WTC11 (cell line): ENCODE measurements around the gene VAMP2. TPM values are rescaled to one million over a fixed set of nuclear protein-coding genes. Genes with fewer than 3 reads are reported as not detected.

Experiments used
- ESRRA ChIP-seq: sonication (generic); formaldehyde crosslinking; IDR thresholded peaks from 2 replicates; pipeline ENCODE4 v1.8.1; 2022; ENCODE audit warnings: mild to moderate bottlenecking, missing genetic modification reagents, borderline replicate concordance
- FOXK1 ChIP-seq: sonication (generic); formaldehyde crosslinking; IDR thresholded peaks from 2 replicates; pipeline ENCODE4 v1.8.0; 2022; ENCODE audit warnings: mild to moderate bottlenecking, moderate library complexity, missing genetic modification reagents
- HMGA2 ChIP-seq: fragments of 250-450 bp; sonication (Bioruptor Pico); IDR thresholded peaks from 2 replicates; pipeline ENCODE4 v1.4.0; 2021; ENCODE audit warnings: mild to moderate bottlenecking, moderate library complexity
- IRF2 ChIP-seq: sonication (generic); formaldehyde crosslinking; IDR thresholded peaks from 2 replicates; pipeline ENCODE4 v1.8.0; 2022; ENCODE audit warnings: low read depth, missing genetic modification reagents, borderline replicate concordance
- NR1H2 ChIP-seq: sonication (generic); formaldehyde crosslinking; IDR thresholded peaks from 2 replicates; pipeline ENCODE4 v1.9.0; 2021; ENCODE audit warnings: mild to moderate bottlenecking, moderate library complexity, missing genetic modification reagents
- OVOL2 ChIP-seq: fragments of 250-450 bp; sonication (Bioruptor Pico); IDR thresholded peaks from 2 replicates; pipeline ENCODE4 v1.9.0; 2021; ENCODE audit warnings: mild to moderate bottlenecking, borderline replicate concordance
- RELA ChIP-seq: sonication (generic); formaldehyde crosslinking; IDR thresholded peaks from 2 replicates; pipeline ENCODE4 v1.8.1; 2022; ENCODE audit warnings: missing genetic modification reagents, mild to moderate bottlenecking, borderline replicate concordance
- ZNF138 ChIP-seq: sonication (generic); formaldehyde crosslinking; conservative IDR thresholded peaks from 2 replicates; pipeline ENCODE4 v1.8.1; 2022; ENCODE audit warnings: mild to moderate bottlenecking, moderate library complexity, missing genetic modification reagents
- ZNF232 ChIP-seq: sonication (generic); formaldehyde crosslinking; IDR thresholded peaks from 2 replicates; pipeline ENCODE4 v1.8.0; 2022; ENCODE audit warnings: mild to moderate bottlenecking, missing genetic modification reagents
- ZNF423 ChIP-seq: fragments of 250-450 bp; sonication (Bioruptor Pico); IDR thresholded peaks from 2 replicates; pipeline ENCODE4 v2.1.2; 2022; ENCODE audit warnings: mild to moderate bottlenecking, moderate library complexity
- ZNF671 ChIP-seq: fragments of 250-450 bp; sonication (Bioruptor Pico); IDR thresholded peaks from 2 replicates; pipeline ENCODE4 v1.8.0; 2021; ENCODE audit warnings: mild to moderate bottlenecking
- total RNA-seq: library from RNA; stranded (reverse); gene quantifications from 3 replicates; pipeline ENCODE4 v1.2.3, GENCODE V29; 2021
- TF ChIP-seq, protein P1 (sequence below): sonication (generic); formaldehyde crosslinking; IDR thresholded peaks from 2 replicates; pipeline ENCODE4 v1.8.1; 2022; ENCODE audit warnings: missing genetic modification reagents, borderline replicate concordance
- TF ChIP-seq, protein P2 (sequence below): fragments of 250-450 bp; sonication (Bioruptor Pico); IDR thresholded peaks from 2 replicates; pipeline ENCODE4 v2.1.2; 2022; ENCODE audit warnings: mild to moderate bottlenecking, moderate library complexity
- TF ChIP-seq, protein P3 (sequence below): sonication (generic); formaldehyde crosslinking; IDR thresholded peaks from 2 replicates; pipeline ENCODE4 v1.8.0; 2022; ENCODE audit warnings: mild to moderate bottlenecking, missing genetic modification reagents
- TF ChIP-seq, protein P4 (sequence below): sonication (generic); formaldehyde crosslinking; IDR thresholded peaks from 2 replicates; pipeline ENCODE4 v1.8.0; 2023; ENCODE audit warnings: mild to moderate bottlenecking, missing genetic modification reagents
- TF ChIP-seq, protein P5 (sequence below): sonication (generic); formaldehyde crosslinking; IDR thresholded peaks from 2 replicates; pipeline ENCODE4 v1.8.1; 2022; ENCODE audit warnings: mild to moderate bottlenecking, missing genetic modification reagents, moderate library complexity, borderline replicate concordance
- TF ChIP-seq, protein P6 (sequence below): sonication (generic); formaldehyde crosslinking; IDR thresholded peaks from 2 replicates; pipeline ENCODE4 v1.8.1; 2023; ENCODE audit warnings: mild to moderate bottlenecking, missing genetic modification reagents, borderline replicate concordance
- TF ChIP-seq, protein P7 (sequence below): fragments of 250-450 bp; sonication (Bioruptor Pico); IDR thresholded peaks from 2 replicates; pipeline ENCODE4 v1.8.0; 2021; ENCODE audit warnings: mild to moderate bottlenecking
- TF ChIP-seq, protein P8 (sequence below): fragments of 250-450 bp; sonication (Bioruptor Pico); IDR thresholded peaks from 2 replicates; pipeline ENCODE4 v1.9.0; 2021; ENCODE audit warnings: mild to moderate bottlenecking
- TF ChIP-seq, protein P9 (sequence below): sonication (generic); formaldehyde crosslinking; IDR thresholded peaks from 2 replicates; pipeline ENCODE4 v1.8.1; 2023; ENCODE audit warnings: mild to moderate bottlenecking, moderate library complexity, missing genetic modification reagents

VAMP2 gene
- total RNA-seq, 1 experiment from 2014 or later, result 27.4 TPM

DNA sequence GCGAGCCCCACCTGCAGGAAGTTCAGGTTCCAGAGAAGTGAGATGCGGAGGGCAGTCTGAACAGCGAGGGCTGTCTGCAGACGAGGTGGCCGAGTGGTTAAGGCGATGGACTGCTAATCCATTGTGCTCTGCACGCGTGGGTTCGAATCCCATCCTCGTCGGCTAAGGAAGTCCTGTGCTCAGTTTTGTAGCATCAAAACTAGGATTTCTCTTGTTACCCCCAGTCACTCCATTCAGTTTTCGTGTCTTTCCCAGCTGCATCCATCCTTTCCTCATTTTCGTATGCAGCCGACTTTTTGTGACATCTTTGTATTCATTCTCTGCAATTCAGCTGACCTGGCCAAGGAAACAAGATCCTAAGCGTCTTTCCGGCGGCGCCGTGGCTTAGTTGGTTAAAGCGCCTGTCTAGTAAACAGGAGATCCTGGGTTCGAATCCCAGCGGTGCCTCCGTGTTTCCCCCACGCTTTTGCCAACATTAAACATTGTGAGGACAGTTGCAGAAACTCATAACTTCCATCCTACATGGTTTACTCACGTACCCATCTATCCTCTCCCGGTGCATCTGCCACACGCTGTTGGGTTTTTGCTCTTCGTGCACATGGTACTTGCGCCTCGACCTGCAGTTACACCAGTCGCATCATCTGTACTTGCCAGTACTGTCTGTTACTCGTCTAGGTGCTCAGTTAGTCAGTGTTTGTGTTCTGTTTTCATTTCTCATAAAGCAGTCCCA is 24.2 kb upstream of the VAMP2 start (continued):
- TF ChIP-seq, protein P1, sequence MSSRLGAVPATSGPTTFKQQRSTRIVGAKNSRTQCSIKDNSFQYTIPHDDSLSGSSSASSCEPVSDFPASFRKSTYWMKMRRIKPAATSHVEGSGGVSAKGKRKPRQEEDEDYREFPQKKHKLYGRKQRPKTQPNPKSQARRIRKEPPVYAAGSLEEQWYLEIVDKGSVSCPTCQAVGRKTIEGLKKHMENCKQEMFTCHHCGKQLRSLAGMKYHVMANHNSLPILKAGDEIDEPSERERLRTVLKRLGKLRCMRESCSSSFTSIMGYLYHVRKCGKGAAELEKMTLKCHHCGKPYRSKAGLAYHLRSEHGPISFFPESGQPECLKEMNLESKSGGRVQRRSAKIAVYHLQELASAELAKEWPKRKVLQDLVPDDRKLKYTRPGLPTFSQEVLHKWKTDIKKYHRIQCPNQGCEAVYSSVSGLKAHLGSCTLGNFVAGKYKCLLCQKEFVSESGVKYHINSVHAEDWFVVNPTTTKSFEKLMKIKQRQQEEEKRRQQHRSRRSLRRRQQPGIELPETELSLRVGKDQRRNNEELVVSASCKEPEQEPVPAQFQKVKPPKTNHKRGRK (CRISPR knock-in tag), result no peak
- TF ChIP-seq, protein P2, sequence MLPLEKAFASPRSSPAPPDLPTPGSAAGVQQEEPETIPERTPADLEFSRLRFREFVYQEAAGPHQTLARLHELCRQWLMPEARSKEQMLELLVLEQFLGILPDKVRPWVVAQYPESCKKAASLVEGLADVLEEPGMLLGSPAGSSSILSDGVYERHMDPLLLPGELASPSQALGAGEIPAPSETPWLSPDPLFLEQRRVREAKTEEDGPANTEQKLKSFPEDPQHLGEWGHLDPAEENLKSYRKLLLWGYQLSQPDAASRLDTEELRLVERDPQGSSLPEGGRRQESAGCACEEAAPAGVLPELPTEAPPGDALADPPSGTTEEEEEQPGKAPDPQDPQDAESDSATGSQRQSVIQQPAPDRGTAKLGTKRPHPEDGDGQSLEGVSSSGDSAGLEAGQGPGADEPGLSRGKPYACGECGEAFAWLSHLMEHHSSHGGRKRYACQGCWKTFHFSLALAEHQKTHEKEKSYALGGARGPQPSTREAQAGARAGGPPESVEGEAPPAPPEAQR, result 0 out of 2 replicates have a peak, but pooled peaks have one; percentile 3
- TF ChIP-seq HMGA2 (no peak), ESRRA (CRISPR knock-in tag) (peak; percentile 70; the same call in 1 of the 2 replicates), ZNF232 (CRISPR knock-in tag) (peak; percentile 91; the same call in 1 of the 2 replicates), RELA (no peak), ZNF423 (no peak), ZNF138 (no peak), IRF2 (CRISPR knock-in tag) (no peak), OVOL2 (CRISPR knock-in tag) (no peak), FOXK1 (CRISPR knock-in tag) (peak; percentile 58; the same call in 1 of the 2 replicates), NR1H2 (CRISPR knock-in tag) (0 out of 2 replicates have a peak, but pooled peaks have one; percentile 45), ZNF671 (CRISPR knock-in tag) (no peak)
- TF ChIP-seq, protein P3, sequence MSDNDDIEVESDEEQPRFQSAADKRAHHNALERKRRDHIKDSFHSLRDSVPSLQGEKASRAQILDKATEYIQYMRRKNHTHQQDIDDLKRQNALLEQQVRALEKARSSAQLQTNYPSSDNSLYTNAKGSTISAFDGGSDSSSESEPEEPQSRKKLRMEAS (CRISPR knock-in tag), result peak; percentile 9; the same call in 1 of the 2 replicates
- TF ChIP-seq, protein P4, sequence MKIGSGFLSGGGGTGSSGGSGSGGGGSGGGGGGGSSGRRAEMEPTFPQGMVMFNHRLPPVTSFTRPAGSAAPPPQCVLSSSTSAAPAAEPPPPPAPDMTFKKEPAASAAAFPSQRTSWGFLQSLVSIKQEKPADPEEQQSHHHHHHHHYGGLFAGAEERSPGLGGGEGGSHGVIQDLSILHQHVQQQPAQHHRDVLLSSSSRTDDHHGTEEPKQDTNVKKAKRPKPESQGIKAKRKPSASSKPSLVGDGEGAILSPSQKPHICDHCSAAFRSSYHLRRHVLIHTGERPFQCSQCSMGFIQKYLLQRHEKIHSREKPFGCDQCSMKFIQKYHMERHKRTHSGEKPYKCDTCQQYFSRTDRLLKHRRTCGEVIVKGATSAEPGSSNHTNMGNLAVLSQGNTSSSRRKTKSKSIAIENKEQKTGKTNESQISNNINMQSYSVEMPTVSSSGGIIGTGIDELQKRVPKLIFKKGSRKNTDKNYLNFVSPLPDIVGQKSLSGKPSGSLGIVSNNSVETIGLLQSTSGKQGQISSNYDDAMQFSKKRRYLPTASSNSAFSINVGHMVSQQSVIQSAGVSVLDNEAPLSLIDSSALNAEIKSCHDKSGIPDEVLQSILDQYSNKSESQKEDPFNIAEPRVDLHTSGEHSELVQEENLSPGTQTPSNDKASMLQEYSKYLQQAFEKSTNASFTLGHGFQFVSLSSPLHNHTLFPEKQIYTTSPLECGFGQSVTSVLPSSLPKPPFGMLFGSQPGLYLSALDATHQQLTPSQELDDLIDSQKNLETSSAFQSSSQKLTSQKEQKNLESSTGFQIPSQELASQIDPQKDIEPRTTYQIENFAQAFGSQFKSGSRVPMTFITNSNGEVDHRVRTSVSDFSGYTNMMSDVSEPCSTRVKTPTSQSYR (CRISPR knock-in tag), result 0 out of 2 replicates have a peak, but pooled peaks have one; percentile 75
- TF ChIP-seq, protein P5, sequence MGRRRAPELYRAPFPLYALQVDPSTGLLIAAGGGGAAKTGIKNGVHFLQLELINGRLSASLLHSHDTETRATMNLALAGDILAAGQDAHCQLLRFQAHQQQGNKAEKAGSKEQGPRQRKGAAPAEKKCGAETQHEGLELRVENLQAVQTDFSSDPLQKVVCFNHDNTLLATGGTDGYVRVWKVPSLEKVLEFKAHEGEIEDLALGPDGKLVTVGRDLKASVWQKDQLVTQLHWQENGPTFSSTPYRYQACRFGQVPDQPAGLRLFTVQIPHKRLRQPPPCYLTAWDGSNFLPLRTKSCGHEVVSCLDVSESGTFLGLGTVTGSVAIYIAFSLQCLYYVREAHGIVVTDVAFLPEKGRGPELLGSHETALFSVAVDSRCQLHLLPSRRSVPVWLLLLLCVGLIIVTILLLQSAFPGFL (CRISPR knock-in tag), result no peak
- TF ChIP-seq, protein P6, sequence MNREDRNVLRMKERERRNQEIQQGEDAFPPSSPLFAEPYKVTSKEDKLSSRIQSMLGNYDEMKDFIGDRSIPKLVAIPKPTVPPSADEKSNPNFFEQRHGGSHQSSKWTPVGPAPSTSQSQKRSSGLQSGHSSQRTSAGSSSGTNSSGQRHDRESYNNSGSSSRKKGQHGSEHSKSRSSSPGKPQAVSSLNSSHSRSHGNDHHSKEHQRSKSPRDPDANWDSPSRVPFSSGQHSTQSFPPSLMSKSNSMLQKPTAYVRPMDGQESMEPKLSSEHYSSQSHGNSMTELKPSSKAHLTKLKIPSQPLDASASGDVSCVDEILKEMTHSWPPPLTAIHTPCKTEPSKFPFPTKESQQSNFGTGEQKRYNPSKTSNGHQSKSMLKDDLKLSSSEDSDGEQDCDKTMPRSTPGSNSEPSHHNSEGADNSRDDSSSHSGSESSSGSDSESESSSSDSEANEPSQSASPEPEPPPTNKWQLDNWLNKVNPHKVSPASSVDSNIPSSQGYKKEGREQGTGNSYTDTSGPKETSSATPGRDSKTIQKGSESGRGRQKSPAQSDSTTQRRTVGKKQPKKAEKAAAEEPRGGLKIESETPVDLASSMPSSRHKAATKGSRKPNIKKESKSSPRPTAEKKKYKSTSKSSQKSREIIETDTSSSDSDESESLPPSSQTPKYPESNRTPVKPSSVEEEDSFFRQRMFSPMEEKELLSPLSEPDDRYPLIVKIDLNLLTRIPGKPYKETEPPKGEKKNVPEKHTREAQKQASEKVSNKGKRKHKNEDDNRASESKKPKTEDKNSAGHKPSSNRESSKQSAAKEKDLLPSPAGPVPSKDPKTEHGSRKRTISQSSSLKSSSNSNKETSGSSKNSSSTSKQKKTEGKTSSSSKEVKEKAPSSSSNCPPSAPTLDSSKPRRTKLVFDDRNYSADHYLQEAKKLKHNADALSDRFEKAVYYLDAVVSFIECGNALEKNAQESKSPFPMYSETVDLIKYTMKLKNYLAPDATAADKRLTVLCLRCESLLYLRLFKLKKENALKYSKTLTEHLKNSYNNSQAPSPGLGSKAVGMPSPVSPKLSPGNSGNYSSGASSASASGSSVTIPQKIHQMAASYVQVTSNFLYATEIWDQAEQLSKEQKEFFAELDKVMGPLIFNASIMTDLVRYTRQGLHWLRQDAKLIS (CRISPR knock-in tag), result no peak
- TF ChIP-seq, protein P7, sequence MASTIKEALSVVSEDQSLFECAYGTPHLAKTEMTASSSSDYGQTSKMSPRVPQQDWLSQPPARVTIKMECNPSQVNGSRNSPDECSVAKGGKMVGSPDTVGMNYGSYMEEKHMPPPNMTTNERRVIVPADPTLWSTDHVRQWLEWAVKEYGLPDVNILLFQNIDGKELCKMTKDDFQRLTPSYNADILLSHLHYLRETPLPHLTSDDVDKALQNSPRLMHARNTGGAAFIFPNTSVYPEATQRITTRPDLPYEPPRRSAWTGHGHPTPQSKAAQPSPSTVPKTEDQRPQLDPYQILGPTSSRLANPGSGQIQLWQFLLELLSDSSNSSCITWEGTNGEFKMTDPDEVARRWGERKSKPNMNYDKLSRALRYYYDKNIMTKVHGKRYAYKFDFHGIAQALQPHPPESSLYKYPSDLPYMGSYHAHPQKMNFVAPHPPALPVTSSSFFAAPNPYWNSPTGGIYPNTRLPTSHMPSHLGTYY (CRISPR knock-in tag), result no peak
- TF ChIP-seq, protein P8, sequence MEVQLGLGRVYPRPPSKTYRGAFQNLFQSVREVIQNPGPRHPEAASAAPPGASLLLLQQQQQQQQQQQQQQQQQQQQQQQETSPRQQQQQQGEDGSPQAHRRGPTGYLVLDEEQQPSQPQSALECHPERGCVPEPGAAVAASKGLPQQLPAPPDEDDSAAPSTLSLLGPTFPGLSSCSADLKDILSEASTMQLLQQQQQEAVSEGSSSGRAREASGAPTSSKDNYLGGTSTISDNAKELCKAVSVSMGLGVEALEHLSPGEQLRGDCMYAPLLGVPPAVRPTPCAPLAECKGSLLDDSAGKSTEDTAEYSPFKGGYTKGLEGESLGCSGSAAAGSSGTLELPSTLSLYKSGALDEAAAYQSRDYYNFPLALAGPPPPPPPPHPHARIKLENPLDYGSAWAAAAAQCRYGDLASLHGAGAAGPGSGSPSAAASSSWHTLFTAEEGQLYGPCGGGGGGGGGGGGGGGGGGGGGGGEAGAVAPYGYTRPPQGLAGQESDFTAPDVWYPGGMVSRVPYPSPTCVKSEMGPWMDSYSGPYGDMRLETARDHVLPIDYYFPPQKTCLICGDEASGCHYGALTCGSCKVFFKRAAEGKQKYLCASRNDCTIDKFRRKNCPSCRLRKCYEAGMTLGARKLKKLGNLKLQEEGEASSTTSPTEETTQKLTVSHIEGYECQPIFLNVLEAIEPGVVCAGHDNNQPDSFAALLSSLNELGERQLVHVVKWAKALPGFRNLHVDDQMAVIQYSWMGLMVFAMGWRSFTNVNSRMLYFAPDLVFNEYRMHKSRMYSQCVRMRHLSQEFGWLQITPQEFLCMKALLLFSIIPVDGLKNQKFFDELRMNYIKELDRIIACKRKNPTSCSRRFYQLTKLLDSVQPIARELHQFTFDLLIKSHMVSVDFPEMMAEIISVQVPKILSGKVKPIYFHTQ (CRISPR knock-in tag), result no peak
- TF ChIP-seq, protein P9, sequence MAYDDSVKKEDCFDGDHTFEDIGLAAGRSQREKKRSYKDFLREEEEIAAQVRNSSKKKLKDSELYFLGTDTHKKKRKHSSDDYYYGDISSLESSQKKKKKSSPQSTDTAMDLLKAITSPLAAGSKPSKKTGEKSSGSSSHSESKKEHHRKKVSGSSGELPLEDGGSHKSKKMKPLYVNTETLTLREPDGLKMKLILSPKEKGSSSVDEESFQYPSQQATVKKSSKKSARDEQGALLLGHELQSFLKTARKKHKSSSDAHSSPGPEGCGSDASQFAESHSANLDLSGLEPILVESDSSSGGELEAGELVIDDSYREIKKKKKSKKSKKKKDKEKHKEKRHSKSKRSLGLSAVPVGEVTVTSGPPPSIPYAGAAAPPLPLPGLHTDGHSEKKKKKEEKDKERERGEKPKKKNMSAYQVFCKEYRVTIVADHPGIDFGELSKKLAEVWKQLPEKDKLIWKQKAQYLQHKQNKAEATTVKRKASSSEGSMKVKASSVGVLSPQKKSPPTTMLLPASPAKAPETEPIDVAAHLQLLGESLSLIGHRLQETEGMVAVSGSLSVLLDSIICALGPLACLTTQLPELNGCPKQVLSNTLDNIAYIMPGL, result 0 out of 2 replicates have a peak, but pooled peaks have one; percentile 19
